Cardiac muscle cell (in vitro differentiated cells and primary cell): ENCODE data around the gene TANGO6. TPM values are rescaled to one million over a fixed set of nuclear protein-coding genes. Genes with fewer than 3 reads are reported as not detected.

Experiments
- DNase-seq, 2 donors: peaks; one replicate each; pipeline versions ENCODE4 v3.0.0 to v3.0.0-alpha.2; 2010 to 2017; ENCODE audit warnings: low read depth in 1 of 2, low spot score in 1 of 2
- H3K27ac ChIP-seq: fragments of 200-600 bp; sonication (generic); 2 replicates; pipeline ENCODE4 v1.5.1; 2016
- H3K27me3 ChIP-seq: fragments of 200-600 bp; sonication (generic); 2 replicates; pipeline ENCODE4 v1.6.0; 2016; ENCODE audit warnings: control low read depth
- H3K36me3 ChIP-seq: fragments of 200-600 bp; sonication (generic); 2 replicates; pipeline ENCODE4 v1.5.1; 2016; ENCODE audit warnings: control low read depth
- H3K4me1 ChIP-seq: fragments of 200-600 bp; sonication (generic); 2 replicates; pipeline ENCODE4 v1.8.1; 2017; ENCODE audit warnings: low read depth, mild to moderate bottlenecking, mixed run types
- H3K4me3 ChIP-seq: fragments of 200-600 bp; sonication (generic); 2 replicates; pipeline ENCODE4 v1.5.1; 2016; ENCODE audit warnings: mild to moderate bottlenecking
- H3K9me3 ChIP-seq: fragments of 200-600 bp; sonication (generic); 2 replicates; pipeline ENCODE4 v1.5.1; 2017; ENCODE audit warnings: low read depth, mild to moderate bottlenecking, control low read depth
- polyA plus RNA-seq: library from polyadenylated mRNA; unstranded; fragments of >200 nt; fragmentation: Nextera tagmentation; extraction: Ambion mirVana; gene quantifications from 2 replicates; pipeline ENCODE4 v1.2.1, GENCODE V29; 2016
- total RNA-seq: library from RNA; depleted of rRNA; stranded (reverse); fragments of >200 nt; gene quantifications from 2 replicates; pipeline ENCODE4 v1.2.3, GENCODE V29; 2016
- TF ChIP-seq, protein P1 (sequence below): IDR thresholded peaks from 2 replicates; pipeline ENCODE4 v1.5.1; 2012; ENCODE audit warnings: low read depth, mild to moderate bottlenecking, low read length

Gene TANGO6
- total and polyA plus RNA-seq, 2 experiments from 2014 or later: 5.4 to 8.9 TPM

- peak overlapping the region; percentile 83 for H3K27ac ChIP-seq
- H3K9me3 ChIP-seq: no peaks in the 10 kb centered on the region
- H3K4me1 ChIP-seq: peaks cover 22% of the 10 kb centered on the region
- no peaks in the 10 kb centered on the region for H3K27me3 ChIP-seq
- H3K4me3 ChIP-seq: no peak overlapping the region
- no peak for DNase-seq
- H3K36me3 ChIP-seq: no peaks in the 10 kb centered on the region
- TF ChIP-seq, protein P1, sequence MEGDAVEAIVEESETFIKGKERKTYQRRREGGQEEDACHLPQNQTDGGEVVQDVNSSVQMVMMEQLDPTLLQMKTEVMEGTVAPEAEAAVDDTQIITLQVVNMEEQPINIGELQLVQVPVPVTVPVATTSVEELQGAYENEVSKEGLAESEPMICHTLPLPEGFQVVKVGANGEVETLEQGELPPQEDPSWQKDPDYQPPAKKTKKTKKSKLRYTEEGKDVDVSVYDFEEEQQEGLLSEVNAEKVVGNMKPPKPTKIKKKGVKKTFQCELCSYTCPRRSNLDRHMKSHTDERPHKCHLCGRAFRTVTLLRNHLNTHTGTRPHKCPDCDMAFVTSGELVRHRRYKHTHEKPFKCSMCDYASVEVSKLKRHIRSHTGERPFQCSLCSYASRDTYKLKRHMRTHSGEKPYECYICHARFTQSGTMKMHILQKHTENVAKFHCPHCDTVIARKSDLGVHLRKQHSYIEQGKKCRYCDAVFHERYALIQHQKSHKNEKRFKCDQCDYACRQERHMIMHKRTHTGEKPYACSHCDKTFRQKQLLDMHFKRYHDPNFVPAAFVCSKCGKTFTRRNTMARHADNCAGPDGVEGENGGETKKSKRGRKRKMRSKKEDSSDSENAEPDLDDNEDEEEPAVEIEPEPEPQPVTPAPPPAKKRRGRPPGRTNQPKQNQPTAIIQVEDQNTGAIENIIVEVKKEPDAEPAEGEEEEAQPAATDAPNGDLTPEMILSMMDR: no peak
Observed at GRCh38 chr16:69064124-69064763, 220.9 kb downstream of the TANGO6 start.

GRCh38 chr16:69064764-69065313 lies 221.5 kb downstream of the TANGO6 start:
- no peak overlapping the region for H3K4me3 ChIP-seq
- no peaks in the 10 kb centered on the region for H3K27me3 ChIP-seq
- H3K27ac ChIP-seq: peak overlapping the region; percentile 83
- no peaks in the 10 kb centered on the region for H3K36me3 ChIP-seq
- no peaks in the 10 kb centered on the region for H3K9me3 ChIP-seq
- peak in 1 of 2 donors; percentile 67 for DNase-seq
- TF ChIP-seq, protein P1: no peak
- peaks cover 22% of the 10 kb centered on the region for H3K4me1 ChIP-seq

DNA sequence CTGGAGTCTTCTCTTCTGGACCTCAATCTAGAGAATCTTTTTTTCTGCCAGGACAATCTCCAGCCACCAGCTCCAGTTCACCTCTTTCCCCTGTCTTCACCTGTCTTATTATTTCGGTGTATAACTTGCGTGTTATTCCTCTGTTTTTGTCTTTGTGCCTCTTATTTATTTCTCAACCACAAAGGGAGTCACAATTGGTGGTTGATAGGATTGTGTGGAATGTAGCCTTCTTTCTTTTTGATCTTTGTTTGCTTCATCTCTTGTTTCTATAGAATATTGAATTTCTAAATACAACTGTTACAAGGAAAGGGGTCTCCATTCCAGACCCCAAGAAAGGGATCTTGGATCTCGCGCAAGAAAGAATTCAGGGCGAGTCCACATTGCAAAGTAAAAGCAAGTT lies 226.2 kb downstream of the TANGO6 start:
- TF ChIP-seq, protein P1: no peak
- Histone ChIP-seq H3K27ac (no peak overlapping the region), H3K4me1 (peaks cover 37% of the 10 kb centered on the region), H3K36me3 (no peaks in the 10 kb centered on the region), H3K4me3 (no peak overlapping the region), H3K9me3 (no peaks in the 10 kb centered on the region), H3K27me3 (no peaks in the 10 kb centered on the region)
- no peak for DNase-seq

GRCh38 chr16:69071036-69071435 lies 227.7 kb downstream of the TANGO6 start:
- peaks cover 22% of the 10 kb centered on the region for H3K4me1 ChIP-seq
- peak overlapping the region; percentile 91 for H3K27ac ChIP-seq

GRCh38 chr16:69072640-69072974 lies 229.3 kb downstream of the TANGO6 start:
- no peaks in the 10 kb centered on the region for H3K9me3 ChIP-seq
- DNase-seq: no peak
- H3K27ac ChIP-seq: peak overlapping the region; percentile 91
- peaks cover 22% of the 10 kb centered on the region for H3K4me1 ChIP-seq
- TF ChIP-seq, protein P1: no peak
- H3K36me3 ChIP-seq: no peaks in the 10 kb centered on the region
- H3K4me3 ChIP-seq: no peak overlapping the region
- H3K27me3 ChIP-seq: no peaks in the 10 kb centered on the region

More at GRCh38 chr16:69071036-69071435, 227.7 kb downstream of the TANGO6 start:
- Histone ChIP-seq H3K4me3 (no peak overlapping the region), H3K9me3 (no peaks in the 10 kb centered on the region), H3K36me3 (no peaks in the 10 kb centered on the region), H3K27me3 (no peaks in the 10 kb centered on the region)
- TF ChIP-seq, protein P1: no peak
- DNase-seq: no peak
